ENCODE data around the gene PGC. TPM values are rescaled to one million over a fixed set of nuclear protein-coding genes. Genes with fewer than 3 reads are reported as not detected.

Gene PGC
- total RNA-seq, 1 experiment from 2014 or later = not detected

GRCh38 chr6:41714556-41715273 is 32.5 kb downstream of the PGC start:
- DNase-seq (ENCODE audit: low read depth) = no peak

- no peak for DNase-seq (ENCODE audit: low read depth)
Measured at GRCh38 chr6:41713650-41714291, 33.4 kb downstream of the PGC start.

- peak; percentile 97 for DNase-seq (ENCODE audit: low read depth)
Measured at GRCh38 chr6:41713159-41713649, 34.0 kb downstream of the PGC start.

GRCh38 chr6:41712651-41713103 is 34.5 kb downstream of the PGC start:
- no peak for DNase-seq (ENCODE audit: low read depth)

GRCh38 chr6:41711323-41712038 is 35.7 kb downstream of the PGC start:
- DNase-seq (ENCODE audit: low read depth) = no peak

GRCh38 chr6:41709375-41709774 is 37.8 kb downstream of the PGC start:
- no peak for DNase-seq (ENCODE audit: low read depth)

GRCh38 chr6:41708856-41709255 is 38.3 kb downstream of the PGC start:
- no peak for DNase-seq (ENCODE audit: low read depth)

- no peak for DNase-seq (ENCODE audit: low read depth)
Measured at GRCh38 chr6:41707565-41708200, 39.5 kb downstream of the PGC start.

GRCh38 chr6:41706876-41707564 is 40.2 kb downstream of the PGC start:
- DNase-seq (ENCODE audit: low read depth) = peak; percentile 47

- DNase-seq (ENCODE audit: low read depth) = peak; percentile 84
Measured at GRCh38 chr6:41705996-41706835, 41.0 kb downstream of the PGC start.

GRCh38 chr6:41705311-41705995 is 41.7 kb downstream of the PGC start:
- no peak for DNase-seq (ENCODE audit: low read depth)

GRCh38 chr6:41704656-41705310 is 42.4 kb downstream of the PGC start:
- no peak for DNase-seq (ENCODE audit: low read depth)

- no peak for DNase-seq (ENCODE audit: low read depth)
Measured at GRCh38 chr6:41704028-41704427, 43.2 kb downstream of the PGC start.

- no peak for DNase-seq (ENCODE audit: low read depth)
Measured at GRCh38 chr6:41702771-41703494, 44.3 kb downstream of the PGC start.

GRCh38 chr6:41702089-41702745 is 45.0 kb downstream of the PGC start:
- no peak for DNase-seq (ENCODE audit: low read depth)

- DNase-seq (ENCODE audit: low read depth) = no peak
Measured at GRCh38 chr6:41700463-41701347, 46.5 kb downstream of the PGC start.

- DNase-seq (ENCODE audit: low read depth) = no peak
Measured at GRCh38 chr6:41699063-41699462, 48.1 kb downstream of the PGC start.

Measured in M059J (cell line).